ENCODE results near the gene GAPDH. TPM values are rescaled to one million over a fixed set of nuclear protein-coding genes. Genes with fewer than 3 reads are reported as not detected.

GAPDH gene
- total RNA-seq, 2 donors from 2014 or later: 1,469 to 2,105 TPM

GRCh38 chr12:6528539-6529235 lies 5.6 kb upstream of the GAPDH start:
- TF ChIP-seq POLR2AphosphoS5 (IDR thresholded peaks at IDR 0.05): no peak
- no peak for TF ChIP-seq POLR2A (IDR thresholded peaks at IDR 0.05)
- TF ChIP-seq CTCF (IDR thresholded peaks at IDR 0.05): no peak
- DNase-seq (ENCODE audit: low spot score): no peak
- Histone ChIP-seq H3K4me1 (replicated peaks) (peaks cover 6% of the 10 kb centered on the region), H3K4me3 (no peak overlapping the region), H3K27ac (no peak overlapping the region), H3K27me3 (replicated peaks; ENCODE audit: insufficient read depth) (no peaks in the 10 kb centered on the region), H3K36me3 (peaks cover 14 to 46% of the 10 kb centered on the region in 2 donors), H3K9me3 (no peaks in the 10 kb centered on the region)
- intact Hi-C loops (cut with DNase I): no loop called here
- WGBS: 75% methylated on average over 17 of the region's 17 CpGs

GRCh38 chr12:6529291-6529737 lies 5.0 kb upstream of the GAPDH start:
- Histone ChIP-seq H3K9me3 (no peaks in the 10 kb centered on the region), H3K27ac (no peak overlapping the region), H3K4me3 (no peak overlapping the region), H3K4me1 (replicated peaks) (peaks cover 6% of the 10 kb centered on the region), H3K27me3 (replicated peaks; ENCODE audit: insufficient read depth) (no peaks in the 10 kb centered on the region), H3K36me3 (peaks cover 14 to 41% of the 10 kb centered on the region in 2 donors)
- TF ChIP-seq CTCF (IDR thresholded peaks at IDR 0.05) (no peak), POLR2A (IDR thresholded peaks at IDR 0.05) (no peak), POLR2AphosphoS5 (IDR thresholded peaks at IDR 0.05) (no peak)
- intact Hi-C loops (cut with DNase I): no loop called here
- WGBS: 81% methylated on average over 9 of the region's 9 CpGs
- DNase-seq (ENCODE audit: low spot score): no peak

GRCh38 chr12:6530576-6531260 lies 3.6 kb upstream of the GAPDH start:
- peaks cover 14 to 35% of the 10 kb centered on the region in 2 donors for H3K36me3 ChIP-seq
- whole genome bisulfite sequencing: 93% methylated on average over 18 of the region's 18 CpGs
- no peaks in the 10 kb centered on the region for H3K9me3 ChIP-seq
- DNase-seq (ENCODE audit: low spot score): no peak
- intact Hi-C loops (cut with DNase I): no loop called here
- no peak overlapping the region for H3K4me3 ChIP-seq
- no peaks in the 10 kb centered on the region for H3K27me3 ChIP-seq (replicated peaks; ENCODE audit: insufficient read depth)
- TF ChIP-seq POLR2AphosphoS5 (IDR thresholded peaks at IDR 0.05) (no peak), CTCF (IDR thresholded peaks at IDR 0.05) (no peak), POLR2A (IDR thresholded peaks at IDR 0.05) (no peak)
- H3K4me1 ChIP-seq (replicated peaks): peaks cover 9% of the 10 kb centered on the region
- H3K27ac ChIP-seq: no peak overlapping the region

GRCh38 chr12:6532051-6532926 lies 2.0 kb upstream of the GAPDH start:
- no peak overlapping the region for H3K4me3 ChIP-seq
- DNase-seq (ENCODE audit: low spot score): no peak
- peak overlapping the region; percentile 90 to 93 for H3K27ac ChIP-seq
- H3K36me3 ChIP-seq: peaks cover 11 to 33% of the 10 kb centered on the region in 2 donors
- intact Hi-C loops (cut with DNase I): no loop called here
- WGBS: 17% methylated on average over 20 of the region's 20 CpGs
- TF ChIP-seq POLR2AphosphoS5 (IDR thresholded peaks at IDR 0.05) (peak; percentile 36), POLR2A (IDR thresholded peaks at IDR 0.05) (no peak)
- no peaks in the 10 kb centered on the region for H3K9me3 ChIP-seq
- no peaks in the 10 kb centered on the region for H3K27me3 ChIP-seq (replicated peaks; ENCODE audit: insufficient read depth)
- H3K4me1 ChIP-seq (replicated peaks): peaks cover 12% of the 10 kb centered on the region

Data from prostate gland (tissue), 2 donors.